Measurements from ENCODE around the gene ATP11C. TPM values are rescaled to one million over a fixed set of nuclear protein-coding genes. Genes with fewer than 3 reads are reported as not detected.
"Not testable (repeated sequence)": the region's sequence is repeated elsewhere in the genome, so short reads cannot be mapped to it uniquely, and the experiment has no call there.

ATP11C gene
- total RNA-seq (10 to 100 TPM; 14.4 to 17.1 TPM), total RNA-seq (52.2 to 81.2 reads per million in 2 donors)

GRCh38 chrX:139932901-139933796 lies at the start of gene ATP11C:
TSS of gene ATP11C (minus strand) at chrX:139933053. CDS start at chrX:139932042, 1,011 bp downstream.
- no peaks in the 10 kb centered on the region for H3K9me3 ChIP-seq (ENCODE audit: control insufficient read depth, low read length, poor library complexity, severe bottlenecking)
- DNase-seq (peak; percentile 68 to 76 (median 71)), ATAC-seq (peak; percentile 87)
- peaks cover 2% of the 10 kb centered on the region for H3K36me3 Mint-ChIP-seq (ENCODE audit: low read depth)
- H3K27me3 Mint-ChIP-seq: no peaks in the 10 kb centered on the region
- H3K4me1 Mint-ChIP-seq: peaks cover 17% of the 10 kb centered on the region
- peak within 1 kb of the TSS; percentile 95 for H3K4me3 Mint-ChIP-seq
- H3K27ac Mint-ChIP-seq: peak within 1 kb of the TSS; percentile 84

GRCh38 chrX:139974471-139974870 lies 41.6 kb upstream of the ATP11C start:
- H3K27me3 Mint-ChIP-seq: peaks cover 11% of the 10 kb centered on the region
- no peak for ATAC-seq
- no peak overlapping the region for H3K4me3 Mint-ChIP-seq
- no peaks in the 10 kb centered on the region for H3K9me3 ChIP-seq (ENCODE audit: control insufficient read depth, low read length, poor library complexity, severe bottlenecking)
- no peak for DNase-seq
- no peak overlapping the region for H3K27ac Mint-ChIP-seq
- no peaks in the 10 kb centered on the region for H3K36me3 Mint-ChIP-seq (ENCODE audit: low read depth)
- no peaks in the 10 kb centered on the region for H3K4me1 Mint-ChIP-seq

DNA sequence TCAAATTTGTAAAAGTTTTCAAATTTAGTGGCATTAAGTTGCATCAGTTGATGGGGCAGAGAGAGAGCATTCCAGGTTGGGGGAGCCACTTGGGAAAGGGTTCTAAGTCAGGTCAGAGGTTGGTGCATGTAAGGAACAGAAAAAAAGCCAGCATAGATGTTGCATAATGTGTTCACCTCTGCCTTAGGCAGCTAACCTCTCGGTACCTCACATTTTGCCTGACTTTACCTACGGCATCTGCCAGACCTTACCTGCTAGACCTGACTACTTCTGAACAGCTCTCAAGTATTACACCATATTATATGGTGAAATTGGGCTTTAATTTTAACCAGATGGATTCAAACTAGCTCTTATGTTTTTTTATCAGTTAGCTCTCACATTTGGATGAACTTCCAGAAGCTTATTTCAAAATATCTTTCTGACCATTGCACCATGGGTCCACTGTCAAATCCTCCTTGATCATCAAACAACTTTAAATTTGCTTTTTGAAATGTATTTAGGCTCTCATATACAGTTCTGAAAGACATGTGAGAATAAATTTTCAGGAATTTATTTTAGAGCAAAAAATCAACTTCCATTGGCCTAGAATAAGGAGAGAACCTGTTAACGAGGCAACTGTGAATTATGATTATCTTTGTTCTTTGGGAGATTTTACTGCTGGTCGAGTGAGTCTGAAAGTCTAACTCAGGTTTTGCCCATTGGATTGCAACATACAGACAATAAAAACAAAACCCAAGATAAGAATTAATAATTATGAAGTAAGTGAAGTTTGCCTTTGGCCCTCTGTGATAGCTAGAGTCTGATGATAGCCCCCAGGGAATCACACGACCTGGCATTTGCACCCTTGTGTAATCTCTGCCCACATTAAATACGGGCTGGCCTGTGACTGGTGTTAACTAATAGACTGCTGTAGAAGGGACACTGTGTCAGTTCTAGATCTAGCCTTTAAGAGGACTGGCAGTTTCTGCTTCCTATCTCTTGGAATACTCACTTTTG lies 40.1 kb upstream of the ATP11C start:
- no peaks in the 10 kb centered on the region for H3K9me3 ChIP-seq (ENCODE audit: control insufficient read depth, low read length, poor library complexity, severe bottlenecking)
- Mint-ChIP-seq H3K27me3 (peaks cover 14% of the 10 kb centered on the region), H3K27ac (no peak overlapping the region), H3K4me3 (no peak overlapping the region), H3K4me1 (no peaks in the 10 kb centered on the region), H3K36me3 (ENCODE audit: low read depth) (no peaks in the 10 kb centered on the region)
- ATAC-seq: no peak
- no peak for DNase-seq

- Mint-ChIP-seq H3K4me1 (no peaks in the 10 kb centered on the region), H3K27ac (no peak overlapping the region), H3K36me3 (ENCODE audit: low read depth) (no peaks in the 10 kb centered on the region), H3K27me3 (peaks cover 14% of the 10 kb centered on the region), H3K4me3 (no peak overlapping the region)
- H3K9me3 ChIP-seq (ENCODE audit: control insufficient read depth, low read length, poor library complexity, severe bottlenecking): no peaks in the 10 kb centered on the region
- ATAC-seq: no peak
- DNase-seq: no peak
Observed at GRCh38 chrX:139972113-139972512, 39.3 kb upstream of the ATP11C start.

DNA sequence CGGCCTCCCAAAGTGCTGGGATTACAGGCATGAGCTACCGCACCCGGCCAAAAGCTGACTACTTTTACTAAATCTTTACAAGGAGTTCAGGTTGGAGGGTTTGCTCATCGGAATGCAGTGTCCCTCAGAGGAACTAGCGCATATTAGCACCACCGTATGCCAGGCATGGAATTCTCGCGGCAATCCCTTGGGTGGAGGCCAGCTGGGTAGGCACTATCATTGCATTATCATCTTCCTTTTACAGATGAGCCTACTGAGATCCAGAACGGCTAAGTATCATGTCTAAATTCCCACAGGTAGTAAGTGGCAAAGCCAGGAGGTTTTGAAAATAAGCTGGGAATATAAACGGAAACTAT lies 38.5 kb upstream of the ATP11C start:
- Mint-ChIP-seq H3K27me3 (peaks cover 14% of the 10 kb centered on the region), H3K36me3 (ENCODE audit: low read depth) (no peaks in the 10 kb centered on the region), H3K27ac (no peak overlapping the region), H3K4me1 (no peaks in the 10 kb centered on the region), H3K4me3 (no peak overlapping the region)
- DNase-seq (no peak), ATAC-seq (no peak)
- H3K9me3 ChIP-seq (ENCODE audit: control insufficient read depth, low read length, poor library complexity, severe bottlenecking): no peaks in the 10 kb centered on the region

DNA sequence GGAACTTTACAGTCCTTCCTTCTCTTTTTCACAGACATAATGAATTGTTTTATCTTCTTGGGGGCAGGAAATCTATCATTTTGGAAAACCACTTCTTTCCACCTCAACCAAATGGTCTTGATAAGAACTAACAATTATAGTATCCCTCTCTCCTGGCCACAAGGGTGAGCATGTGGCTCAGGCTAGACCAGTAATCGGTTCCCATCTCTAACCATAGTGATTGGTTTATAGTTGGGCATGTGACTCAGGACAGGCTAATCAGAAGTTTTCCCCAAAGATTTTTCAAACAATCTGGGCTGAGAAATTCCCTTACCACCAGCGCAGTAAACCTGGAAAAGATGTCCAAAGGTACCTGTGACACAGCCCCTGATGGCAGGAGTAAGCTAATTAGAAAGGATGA lies 36.4 kb upstream of the ATP11C start:
- Mint-ChIP-seq H3K4me3 (no peak overlapping the region), H3K36me3 (ENCODE audit: low read depth) (no peaks in the 10 kb centered on the region), H3K27ac (no peak overlapping the region), H3K27me3 (peaks cover 14% of the 10 kb centered on the region), H3K4me1 (no peaks in the 10 kb centered on the region)
- DNase-seq: no peak
- no peaks in the 10 kb centered on the region for H3K9me3 ChIP-seq (ENCODE audit: control insufficient read depth, low read length, poor library complexity, severe bottlenecking)
- no peak for ATAC-seq

DNA sequence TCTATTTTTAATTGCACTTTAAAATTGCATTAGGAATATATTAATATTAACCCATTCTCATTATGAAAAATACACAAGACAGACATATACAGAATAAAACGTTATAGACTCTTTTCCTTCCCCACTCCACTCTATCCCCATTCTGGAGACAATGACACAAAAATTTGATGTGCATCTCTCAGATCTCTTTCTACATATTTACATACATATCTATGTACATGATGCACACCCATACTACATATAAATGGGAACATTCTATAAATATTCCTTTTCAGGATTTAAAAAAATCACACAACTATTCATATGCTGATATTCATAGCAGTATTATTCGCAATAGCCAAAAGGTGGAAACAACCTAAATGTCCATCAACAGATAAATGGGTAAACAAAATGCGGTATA lies 34.9 kb upstream of the ATP11C start:
- no peak overlapping the region for H3K27ac Mint-ChIP-seq

DNA sequence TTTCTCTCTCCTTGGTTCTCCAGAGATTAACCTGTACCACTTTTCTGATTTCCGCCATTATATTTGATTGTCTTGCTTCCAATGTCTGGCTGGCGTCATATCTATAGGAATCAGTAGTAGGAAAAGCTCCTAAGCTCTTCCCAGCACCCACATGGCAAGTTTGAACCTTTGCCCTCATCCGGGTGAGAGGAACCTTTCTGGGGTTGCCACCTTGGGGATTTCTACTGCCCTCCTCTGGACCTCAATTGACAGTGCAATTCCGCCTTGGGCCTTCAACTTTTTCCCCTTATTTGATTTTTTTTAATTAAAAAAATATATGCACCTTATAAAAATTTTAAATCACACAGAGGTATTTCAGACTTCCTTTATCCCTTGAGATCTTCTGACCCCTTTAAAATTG lies 34.4 kb upstream of the ATP11C start:
- no peak for ATAC-seq
- DNase-seq: no peak
- H3K36me3 Mint-ChIP-seq (ENCODE audit: low read depth): no peaks in the 10 kb centered on the region
- H3K4me3 Mint-ChIP-seq: no peak overlapping the region
- no peak overlapping the region for H3K27ac Mint-ChIP-seq
- H3K4me1 Mint-ChIP-seq: no peaks in the 10 kb centered on the region
- no peaks in the 10 kb centered on the region for H3K9me3 ChIP-seq (ENCODE audit: control insufficient read depth, low read length, poor library complexity, severe bottlenecking)
- H3K27me3 Mint-ChIP-seq: peaks cover 12% of the 10 kb centered on the region

More for the DNA sequence above, 34.9 kb upstream of the ATP11C start:
- Mint-ChIP-seq H3K36me3 (ENCODE audit: low read depth) (no peaks in the 10 kb centered on the region), H3K27me3 (peaks cover 14% of the 10 kb centered on the region), H3K4me1 (no peaks in the 10 kb centered on the region), H3K4me3 (no peak overlapping the region)
- DNase-seq (no peak), ATAC-seq (no peak)
- no peaks in the 10 kb centered on the region for H3K9me3 ChIP-seq (ENCODE audit: control insufficient read depth, low read length, poor library complexity, severe bottlenecking)

DNA sequence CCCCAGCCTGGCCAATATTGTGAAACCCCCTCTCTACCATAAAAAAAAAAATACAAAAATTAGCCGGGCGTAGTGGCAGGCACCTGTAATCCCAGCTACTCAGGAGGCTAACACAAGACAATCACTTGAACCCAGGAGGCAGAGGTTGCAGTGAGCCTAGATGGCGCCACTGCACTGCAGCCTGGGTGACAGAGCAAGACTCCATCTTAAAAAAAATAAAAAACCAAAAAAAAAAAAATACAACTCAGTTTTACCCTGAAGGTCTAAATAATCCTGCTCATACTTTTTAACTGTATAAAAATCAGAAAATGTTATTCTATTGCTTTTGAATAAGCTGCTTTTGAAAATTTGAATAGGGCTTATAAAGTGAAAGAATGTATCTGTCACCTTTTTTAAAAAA lies 33.3 kb upstream of the ATP11C start:
- H3K27ac Mint-ChIP-seq; DNase-seq; H3K36me3 Mint-ChIP-seq (ENCODE audit: low read depth); H3K4me1 Mint-ChIP-seq; H3K9me3 ChIP-seq (ENCODE audit: control insufficient read depth, low read length, poor library complexity, severe bottlenecking); H3K27me3 Mint-ChIP-seq; H3K4me3 Mint-ChIP-seq; ATAC-seq: not testable (repeated sequence)

DNA sequence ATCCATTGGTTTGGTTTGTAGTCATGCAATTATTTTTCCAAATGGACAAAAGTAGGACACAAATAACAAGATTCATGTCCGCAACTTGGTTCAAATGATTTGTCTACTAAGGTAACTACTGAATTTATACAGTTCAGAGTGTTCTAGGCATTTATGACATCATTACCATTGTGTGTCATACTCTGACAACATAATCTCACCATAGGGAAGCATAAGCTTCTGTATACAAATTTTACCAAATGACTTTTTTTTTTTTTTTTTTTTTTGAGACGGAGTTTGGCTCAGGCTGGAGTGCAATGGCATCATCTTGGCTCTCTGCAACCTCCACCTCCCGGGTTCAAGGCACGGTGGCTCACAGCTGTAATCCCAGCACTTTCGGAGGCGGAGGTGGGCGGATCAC lies 32.6 kb upstream of the ATP11C start, which contains the start of gene CXorf66:
TSS of gene CXorf66 (minus strand) at position 101 of the 400 bp plus-strand sequence. CDS start at position 76, 25 bp downstream.
- ATAC-seq (no peak), DNase-seq (no peak)
- H3K4me1 Mint-ChIP-seq: no peaks in the 10 kb centered on the region
- no peak within 1 kb of the TSS for H3K4me3 Mint-ChIP-seq
- no peaks in the 10 kb centered on the region for H3K9me3 ChIP-seq (ENCODE audit: control insufficient read depth, low read length, poor library complexity, severe bottlenecking)
- no peaks in the 10 kb centered on the region for H3K36me3 Mint-ChIP-seq (ENCODE audit: low read depth)
- H3K27ac Mint-ChIP-seq: no peak within 1 kb of the TSS
- peaks cover 6% of the 10 kb centered on the region for H3K27me3 Mint-ChIP-seq

GRCh38 chrX:139961091-139961490 lies 28.2 kb upstream of the ATP11C start:
- H3K36me3 Mint-ChIP-seq (ENCODE audit: low read depth); DNase-seq; H3K27me3 Mint-ChIP-seq; ATAC-seq; H3K27ac Mint-ChIP-seq; H3K9me3 ChIP-seq (ENCODE audit: control insufficient read depth, low read length, poor library complexity, severe bottlenecking); H3K4me3 Mint-ChIP-seq; H3K4me1 Mint-ChIP-seq: not testable (repeated sequence)

DNA sequence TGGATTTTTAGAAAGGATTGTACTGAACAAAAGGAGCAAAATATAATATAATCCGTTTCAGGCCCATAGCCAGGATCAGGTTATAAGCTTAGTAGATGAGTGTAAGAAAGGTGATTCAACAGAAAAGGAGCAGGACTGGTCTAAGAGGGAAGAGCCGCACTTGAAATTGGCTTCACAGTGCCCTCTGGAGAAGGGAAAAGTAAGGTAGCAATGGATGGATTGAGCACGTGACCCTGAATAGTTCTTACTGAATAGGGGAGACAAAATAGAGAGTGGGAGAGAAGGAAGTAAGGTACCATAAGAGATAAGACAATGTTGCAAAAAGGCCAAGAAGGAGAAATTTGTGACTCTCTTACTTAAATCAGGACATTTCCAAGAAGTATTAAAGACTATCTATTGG lies 16.9 kb upstream of the ATP11C start:
- DNase-seq (no peak), ATAC-seq (no peak)
- no peaks in the 10 kb centered on the region for H3K27me3 Mint-ChIP-seq
- H3K4me1 Mint-ChIP-seq: no peaks in the 10 kb centered on the region
- no peaks in the 10 kb centered on the region for H3K36me3 Mint-ChIP-seq (ENCODE audit: low read depth)
- H3K4me3 Mint-ChIP-seq: no peak overlapping the region
- no peaks in the 10 kb centered on the region for H3K9me3 ChIP-seq (ENCODE audit: control insufficient read depth, low read length, poor library complexity, severe bottlenecking)
- H3K27ac Mint-ChIP-seq: no peak overlapping the region

- H3K9me3 ChIP-seq (ENCODE audit: control insufficient read depth, low read length, poor library complexity, severe bottlenecking): no peaks in the 10 kb centered on the region
- Mint-ChIP-seq H3K27ac (no peak overlapping the region), H3K36me3 (ENCODE audit: low read depth) (no peaks in the 10 kb centered on the region), H3K27me3 (no peaks in the 10 kb centered on the region), H3K4me3 (no peak overlapping the region), H3K4me1 (no peaks in the 10 kb centered on the region)
- no peak for DNase-seq
- no peak for ATAC-seq
Observed at GRCh38 chrX:139945075-139945474, 12.2 kb upstream of the ATP11C start.
